Measurements from ENCODE around the gene SNRNP200.
"Not testable (repeated sequence)": the region's sequence is repeated elsewhere in the genome, so short reads cannot be mapped to it uniquely, and the experiment has no call there.

Gene SNRNP200

GRCh38 chr2:96317584-96317997, 12.2 kb upstream of the SNRNP200 start:
- no peak overlapping the region for H3K4me3 Mint-ChIP-seq
- no peak overlapping the region for H3K27ac Mint-ChIP-seq
- H3K4me1 Mint-ChIP-seq, result peaks cover 18% of the 10 kb centered on the region
- ATAC-seq (ENCODE audit: low read depth) (no peak), DNase-seq (ENCODE audit: low spot score in 2 of 2) (no peak)
- no peaks in the 10 kb centered on the region for H3K27me3 Mint-ChIP-seq
- peaks cover 2% of the 10 kb centered on the region for H3K36me3 Mint-ChIP-seq
- no peaks in the 10 kb centered on the region for H3K9me3 Mint-ChIP-seq

DNA sequence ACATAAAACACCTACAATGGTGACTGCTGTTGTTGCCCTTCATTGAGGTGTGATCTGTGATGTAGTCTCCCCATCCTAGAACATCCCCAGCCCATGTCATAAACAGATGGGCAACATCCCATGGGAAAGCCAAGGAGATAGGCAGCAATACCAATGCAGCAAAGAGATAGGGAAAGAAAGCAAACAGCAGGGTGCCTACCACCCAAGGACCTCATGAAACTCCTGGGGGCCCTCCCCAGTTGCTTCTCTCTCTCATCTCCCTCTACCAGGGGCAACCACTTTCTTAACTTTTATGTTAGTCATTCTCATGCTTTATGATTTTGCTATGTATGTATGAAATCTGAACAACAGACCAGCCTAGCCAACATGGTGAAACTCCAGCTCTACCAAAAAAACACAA, 11.7 kb upstream of the SNRNP200 start:
- no peaks in the 10 kb centered on the region for H3K9me3 Mint-ChIP-seq
- peaks cover 2% of the 10 kb centered on the region for H3K36me3 Mint-ChIP-seq
- DNase-seq (ENCODE audit: low spot score in 2 of 2) (no peak), ATAC-seq (ENCODE audit: low read depth) (no peak)
- H3K27ac Mint-ChIP-seq, result no peak overlapping the region
- H3K4me3 Mint-ChIP-seq, result no peak overlapping the region
- peaks cover 17% of the 10 kb centered on the region for H3K4me1 Mint-ChIP-seq
- H3K27me3 Mint-ChIP-seq, result no peaks in the 10 kb centered on the region

DNA sequence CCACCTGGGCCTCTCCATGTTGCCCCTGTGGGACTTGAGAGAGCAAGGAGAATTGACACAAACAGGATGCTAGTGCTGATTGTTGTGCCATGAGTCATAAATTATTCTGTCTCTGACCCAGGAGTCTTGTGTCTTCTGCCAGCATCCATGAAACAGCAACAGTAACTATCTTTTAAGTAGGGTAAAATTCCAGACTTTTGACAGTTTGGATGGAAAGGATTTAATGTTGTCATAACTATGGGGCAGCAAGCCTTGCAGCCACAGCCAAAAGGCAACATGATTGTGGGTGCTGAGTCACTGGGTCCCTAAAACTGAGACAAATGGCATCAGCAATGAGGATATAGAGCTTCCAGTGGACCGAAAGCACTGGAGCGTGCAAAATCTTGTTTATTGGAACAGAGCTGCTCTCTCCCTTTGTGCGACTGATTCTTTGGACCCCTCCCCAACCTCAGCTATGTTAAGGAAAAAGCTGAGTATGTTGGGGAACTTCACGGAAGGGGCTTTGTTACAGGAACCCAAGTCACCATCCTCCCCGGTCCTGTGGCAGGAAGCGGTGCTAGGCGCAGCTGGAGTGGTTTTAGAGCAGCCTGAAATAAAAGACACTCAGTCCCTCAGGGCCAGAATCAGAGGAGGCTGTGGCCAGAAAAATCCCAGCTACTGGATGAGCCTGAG, 10.2 kb upstream of the SNRNP200 start:
- H3K27me3 Mint-ChIP-seq, result no peaks in the 10 kb centered on the region
- H3K4me1 Mint-ChIP-seq, result peaks cover 12% of the 10 kb centered on the region
- ATAC-seq (ENCODE audit: low read depth) (no peak), DNase-seq (ENCODE audit: low spot score in 2 of 2) (no peak)
- peak overlapping the region; percentile 5 for H3K4me3 Mint-ChIP-seq
- peaks cover 2% of the 10 kb centered on the region for H3K36me3 Mint-ChIP-seq
- no peaks in the 10 kb centered on the region for H3K9me3 Mint-ChIP-seq
- H3K27ac Mint-ChIP-seq, result no peak overlapping the region

GRCh38 chr2:96315005-96315399, 9.7 kb upstream of the SNRNP200 start:
- no peaks in the 10 kb centered on the region for H3K9me3 Mint-ChIP-seq
- ATAC-seq (ENCODE audit: low read depth) (no peak), DNase-seq (ENCODE audit: low spot score in 2 of 2) (no peak)
- no peak overlapping the region for H3K4me3 Mint-ChIP-seq
- H3K36me3 Mint-ChIP-seq, result peaks cover 2% of the 10 kb centered on the region
- H3K4me1 Mint-ChIP-seq, result peaks cover 11% of the 10 kb centered on the region
- H3K27ac Mint-ChIP-seq, result no peak overlapping the region
- no peaks in the 10 kb centered on the region for H3K27me3 Mint-ChIP-seq

DNA sequence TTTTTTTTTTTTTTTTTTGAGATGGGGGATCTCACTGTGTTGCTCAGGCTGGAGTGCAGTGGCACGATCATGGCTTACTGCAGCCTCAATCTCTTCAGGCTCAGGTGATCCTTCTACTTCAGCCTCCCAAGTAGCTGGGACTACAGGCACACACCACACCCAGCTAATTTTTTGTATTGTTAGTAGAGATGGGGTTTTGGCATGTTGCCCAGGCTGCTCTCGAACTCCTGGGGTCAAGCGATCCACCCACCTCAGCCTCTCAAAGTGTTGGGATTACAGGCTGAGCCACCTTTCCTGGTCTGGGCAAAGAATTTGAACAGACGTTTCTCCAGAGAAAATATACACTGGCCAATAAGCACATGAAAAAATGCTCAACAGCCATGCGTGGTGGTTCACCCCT, 2.9 kb upstream of the SNRNP200 start:
- DNase-seq (ENCODE audit: low spot score in 2 of 2) (no peak), ATAC-seq (ENCODE audit: low read depth) (no peak)
- Mint-ChIP-seq H3K4me1 (peaks cover 20% of the 10 kb centered on the region), H3K9me3 (no peaks in the 10 kb centered on the region), H3K36me3 (peaks cover 7% of the 10 kb centered on the region), H3K4me3 (no peak overlapping the region), H3K27ac (no peak overlapping the region), H3K27me3 (no peaks in the 10 kb centered on the region)

GRCh38 chr2:96306370-96306769, 1.0 kb upstream of the SNRNP200 start:
- peak overlapping the region; percentile 99 for H3K4me3 Mint-ChIP-seq
- no peak for ATAC-seq (ENCODE audit: low read depth)
- no peak for DNase-seq (ENCODE audit: low spot score in 2 of 2)
- H3K36me3 Mint-ChIP-seq, result peaks cover 21% of the 10 kb centered on the region
- H3K9me3 Mint-ChIP-seq, result no peaks in the 10 kb centered on the region
- H3K27me3 Mint-ChIP-seq, result no peaks in the 10 kb centered on the region
- peak overlapping the region; percentile 99 for H3K27ac Mint-ChIP-seq
- peaks cover 29% of the 10 kb centered on the region for H3K4me1 Mint-ChIP-seq

GRCh38 chr2:96305979-96306308, 598 bp upstream of the SNRNP200 start:
- ATAC-seq (ENCODE audit: low read depth) (no peak), DNase-seq (ENCODE audit: low spot score in 2 of 2) (no peak)
- Mint-ChIP-seq H3K4me1 (peaks cover 33% of the 10 kb centered on the region), H3K27ac (peak overlapping the region; percentile 99), H3K4me3 (peak overlapping the region; percentile 99), H3K9me3 (no peaks in the 10 kb centered on the region), H3K36me3 (peaks cover 25% of the 10 kb centered on the region), H3K27me3 (no peaks in the 10 kb centered on the region)

DNA sequence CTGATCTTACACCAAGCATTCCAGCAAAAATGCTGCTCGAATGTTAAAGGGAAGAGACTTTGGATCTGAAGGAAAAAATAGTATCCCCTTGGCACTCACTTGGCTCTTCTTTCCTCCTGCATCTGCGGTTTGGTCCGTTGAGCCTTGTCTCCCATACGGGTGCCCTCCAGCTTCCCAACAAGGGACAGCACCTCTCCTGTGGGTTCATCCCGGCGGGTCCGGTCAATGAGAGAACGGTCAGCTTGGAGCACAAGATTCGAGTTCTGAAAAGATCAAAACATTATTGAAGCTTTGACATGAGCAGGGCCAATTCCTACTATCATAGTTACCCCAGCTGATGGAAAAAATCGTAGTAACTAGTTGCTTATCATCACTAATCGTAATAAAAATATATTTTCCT, 740 bp downstream of the SNRNP200 start:
- no peak for ATAC-seq (ENCODE audit: low read depth)
- H3K4me1 Mint-ChIP-seq, result peaks cover 34% of the 10 kb centered on the region

DNA sequence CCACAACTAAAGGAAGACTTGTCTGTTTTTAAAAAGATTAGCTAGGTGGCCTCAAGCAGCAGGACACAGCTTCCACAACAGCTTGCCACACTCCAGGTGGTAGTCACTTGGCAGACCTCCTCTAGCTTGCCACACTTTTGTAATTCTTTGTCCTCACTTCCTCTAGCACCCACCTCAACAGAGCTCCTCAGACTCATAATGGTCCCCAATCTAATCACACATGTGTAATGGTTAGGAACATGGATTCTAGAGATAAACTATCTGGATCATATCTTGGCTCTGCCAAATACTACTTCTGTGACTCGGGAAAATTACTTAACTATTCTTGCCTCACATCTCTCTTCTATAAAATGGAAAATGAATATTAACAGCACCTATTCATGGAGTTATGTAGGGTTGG, 3.5 kb downstream of the SNRNP200 start:
- Mint-ChIP-seq H3K27ac (peak overlapping the region; percentile 73), H3K4me1 (peaks cover 41% of the 10 kb centered on the region), H3K36me3 (peaks cover 46% of the 10 kb centered on the region), H3K4me3 (no peak overlapping the region), H3K27me3 (no peaks in the 10 kb centered on the region), H3K9me3 (no peaks in the 10 kb centered on the region)
- ATAC-seq (ENCODE audit: low read depth) (no peak), DNase-seq (ENCODE audit: low spot score in 2 of 2) (no peak)

More for the DNA sequence above, 740 bp downstream of the SNRNP200 start:
- DNase-seq (ENCODE audit: low spot score in 2 of 2), result no peak
- no peaks in the 10 kb centered on the region for H3K27me3 Mint-ChIP-seq
- H3K9me3 Mint-ChIP-seq, result no peaks in the 10 kb centered on the region
- H3K36me3 Mint-ChIP-seq, result peaks cover 30% of the 10 kb centered on the region
- H3K27ac Mint-ChIP-seq, result peak overlapping the region; percentile 99
- H3K4me3 Mint-ChIP-seq, result peak overlapping the region; percentile 99

DNA sequence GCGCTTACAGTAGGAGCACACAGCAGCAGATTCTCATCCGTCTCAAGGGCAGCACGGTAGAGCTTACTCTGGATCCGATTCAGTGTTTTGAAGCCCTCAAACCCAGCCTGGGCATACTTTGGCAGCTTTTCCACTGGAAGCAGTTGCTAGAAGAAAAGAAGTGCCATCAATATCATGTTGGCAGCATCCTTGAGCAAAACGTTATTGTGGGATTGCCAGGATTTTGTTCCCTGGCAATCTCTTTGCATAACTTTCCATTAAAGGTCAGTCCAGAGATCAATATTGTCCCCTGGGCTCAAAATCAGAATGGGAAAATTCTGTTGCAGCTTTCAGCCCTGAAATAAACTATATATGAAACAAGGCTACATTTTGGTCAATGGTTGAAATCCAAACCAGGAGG, 8.4 kb downstream of the SNRNP200 start:
- DNase-seq (ENCODE audit: low spot score in 2 of 2) (no peak), ATAC-seq (ENCODE audit: low read depth) (no peak)
- no peaks in the 10 kb centered on the region for H3K9me3 Mint-ChIP-seq
- H3K4me3 Mint-ChIP-seq, result no peak overlapping the region
- no peak overlapping the region for H3K27ac Mint-ChIP-seq
- peaks cover 55% of the 10 kb centered on the region for H3K36me3 Mint-ChIP-seq
- no peaks in the 10 kb centered on the region for H3K27me3 Mint-ChIP-seq
- H3K4me1 Mint-ChIP-seq, result peaks cover 14% of the 10 kb centered on the region

DNA sequence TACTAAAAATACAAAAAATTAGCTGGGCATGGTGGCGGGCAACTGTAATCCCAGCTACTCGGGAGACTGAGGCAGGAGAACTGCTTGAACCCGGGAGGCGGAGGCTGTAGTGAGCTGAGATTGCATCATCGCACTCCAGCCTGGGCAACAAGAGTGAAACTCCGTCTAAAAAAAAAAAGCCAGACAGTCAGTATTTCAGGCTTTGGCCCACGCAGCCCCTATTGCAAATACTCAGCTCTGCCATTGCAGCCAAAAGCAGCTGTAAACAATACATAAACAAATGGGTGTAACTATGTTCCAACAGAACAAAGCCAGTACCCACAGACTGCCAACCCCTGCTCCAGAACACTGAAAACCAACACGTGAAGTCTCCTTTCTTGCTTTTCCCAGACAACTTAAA, 11.1 kb downstream of the SNRNP200 start:
- H3K27ac Mint-ChIP-seq; ATAC-seq (ENCODE audit: low read depth); H3K27me3 Mint-ChIP-seq; H3K9me3 Mint-ChIP-seq; DNase-seq (ENCODE audit: low spot score in 2 of 2); H3K4me1 Mint-ChIP-seq; H3K4me3 Mint-ChIP-seq: not testable (repeated sequence)
- H3K36me3 Mint-ChIP-seq, result peaks cover 52% of the 10 kb centered on the region

DNA sequence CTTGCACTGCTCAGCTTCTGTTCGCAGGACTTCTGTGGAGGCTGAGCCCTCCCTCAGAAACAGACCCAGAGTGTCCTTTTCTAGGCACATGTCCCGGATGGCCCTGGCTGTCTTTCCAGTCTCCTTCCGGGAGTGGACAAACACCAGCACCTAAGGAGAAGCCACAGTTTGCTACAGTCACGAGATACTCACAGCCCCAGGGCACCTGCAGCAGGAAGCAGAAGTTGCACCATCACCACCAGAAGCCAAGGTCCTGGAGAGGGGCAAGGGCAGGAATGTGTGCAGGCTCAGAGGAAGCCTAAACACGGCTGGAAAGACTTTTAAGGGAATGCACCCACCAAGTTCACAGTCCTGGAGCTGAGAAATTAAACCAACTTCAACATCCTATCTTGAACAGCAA, 13.6 kb downstream of the SNRNP200 start:
- H3K9me3 Mint-ChIP-seq, result no peaks in the 10 kb centered on the region
- no peak for DNase-seq (ENCODE audit: low spot score in 2 of 2)
- ATAC-seq (ENCODE audit: low read depth), result no peak
- H3K36me3 Mint-ChIP-seq, result peaks cover 59% of the 10 kb centered on the region
- no peaks in the 10 kb centered on the region for H3K27me3 Mint-ChIP-seq
- no peaks in the 10 kb centered on the region for H3K4me1 Mint-ChIP-seq
- H3K4me3 Mint-ChIP-seq, result no peak overlapping the region
- H3K27ac Mint-ChIP-seq, result no peak overlapping the region

DNA sequence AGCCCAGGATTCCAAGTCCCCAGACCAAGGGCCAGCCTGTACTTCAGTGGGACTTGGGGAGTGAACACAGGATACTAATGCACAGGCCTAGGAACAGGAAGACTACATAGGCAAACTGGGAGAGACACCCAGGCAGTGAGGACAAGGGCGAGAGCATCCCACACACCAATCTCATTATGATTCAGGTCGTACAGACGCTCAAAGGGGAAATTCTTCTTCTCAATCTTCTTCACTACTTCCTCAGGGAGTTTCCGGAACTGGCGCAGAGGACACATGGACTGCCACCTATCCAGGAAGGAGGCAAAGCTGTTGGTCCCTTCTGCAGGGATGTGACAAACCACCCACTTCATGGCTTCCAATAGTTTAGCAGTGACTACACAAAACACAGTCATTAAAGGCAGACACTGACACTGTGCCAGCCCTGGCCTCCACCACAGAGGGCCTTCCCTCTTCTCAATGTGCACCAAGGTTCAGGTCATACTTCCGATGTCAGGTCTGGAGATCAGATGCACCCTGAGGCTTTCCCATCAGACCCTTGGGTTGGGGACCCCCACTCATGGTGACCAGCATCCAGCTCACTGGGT, 18.0 kb downstream of the SNRNP200 start:
- no peak for ATAC-seq (ENCODE audit: low read depth)
- H3K4me3 Mint-ChIP-seq, result no peak overlapping the region
- no peaks in the 10 kb centered on the region for H3K4me1 Mint-ChIP-seq

GRCh38 chr2:96276787-96277499, 28.4 kb downstream of the SNRNP200 start:
- Mint-ChIP-seq H3K4me3 (no peak overlapping the region), H3K4me1 (no peaks in the 10 kb centered on the region), H3K27ac (no peak overlapping the region), H3K9me3 (no peaks in the 10 kb centered on the region), H3K27me3 (no peaks in the 10 kb centered on the region), H3K36me3 (peaks cover 26% of the 10 kb centered on the region)
- ATAC-seq (ENCODE audit: low read depth), result no peak
- no peak for DNase-seq (ENCODE audit: low spot score in 2 of 2)

More for the DNA sequence above, 18.0 kb downstream of the SNRNP200 start:
- Mint-ChIP-seq H3K9me3 (no peaks in the 10 kb centered on the region), H3K27ac (peak overlapping the region; percentile 82), H3K27me3 (no peaks in the 10 kb centered on the region), H3K36me3 (peaks cover 59% of the 10 kb centered on the region)
- DNase-seq (ENCODE audit: low spot score in 2 of 2), result no peak
